HK-2 (cell line): ENCODE measurements around the gene SEMA4C.
"Not testable (repeated sequence)": the region's sequence is repeated elsewhere in the genome, so short reads cannot be mapped to it uniquely, and the experiment has no call there.

ENCODE experiments used
- DNase-seq: peaks from one replicate; pipeline ENCODE4 v3.0.0-alpha.2; 2018; ENCODE audit not compliant: unreplicated experiment

Gene SEMA4C

DNA sequence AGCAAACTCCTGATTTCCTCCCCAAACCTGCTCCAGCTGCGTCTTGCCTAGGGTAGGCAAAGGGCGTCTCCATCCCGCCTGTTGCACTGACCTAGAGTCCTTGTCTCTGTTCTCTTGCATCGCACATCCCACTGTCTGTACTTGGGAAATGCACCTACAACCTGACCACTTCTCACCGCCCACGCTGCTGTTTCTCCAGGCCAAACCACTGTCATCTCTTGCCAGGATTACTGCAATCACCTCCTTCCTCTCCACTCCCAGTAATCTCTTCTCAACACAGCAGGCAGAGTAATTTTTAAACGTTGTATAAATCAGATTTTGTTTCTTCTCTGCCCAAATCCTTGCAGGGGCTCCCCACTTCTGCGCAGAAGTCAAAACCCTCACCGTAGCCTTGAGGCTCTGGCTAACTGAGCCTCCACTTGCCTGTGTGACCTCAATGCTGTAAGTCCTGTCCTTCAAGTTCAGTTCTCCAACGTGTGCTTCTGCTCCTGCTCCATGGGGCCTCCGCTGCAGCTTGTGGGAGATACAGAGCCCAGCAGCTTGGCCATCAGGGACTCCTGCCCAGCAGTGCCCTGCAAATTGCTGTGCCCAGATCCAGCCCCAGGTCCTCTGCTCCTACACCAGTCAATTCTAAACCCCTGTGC lies 27.7 kb upstream of the SEMA4C start:
- no peak for DNase-seq

- DNase-seq, result no peak
Measured at GRCh38 chr2:96895746-96896651, 26.1 kb upstream of the SEMA4C start.

DNA sequence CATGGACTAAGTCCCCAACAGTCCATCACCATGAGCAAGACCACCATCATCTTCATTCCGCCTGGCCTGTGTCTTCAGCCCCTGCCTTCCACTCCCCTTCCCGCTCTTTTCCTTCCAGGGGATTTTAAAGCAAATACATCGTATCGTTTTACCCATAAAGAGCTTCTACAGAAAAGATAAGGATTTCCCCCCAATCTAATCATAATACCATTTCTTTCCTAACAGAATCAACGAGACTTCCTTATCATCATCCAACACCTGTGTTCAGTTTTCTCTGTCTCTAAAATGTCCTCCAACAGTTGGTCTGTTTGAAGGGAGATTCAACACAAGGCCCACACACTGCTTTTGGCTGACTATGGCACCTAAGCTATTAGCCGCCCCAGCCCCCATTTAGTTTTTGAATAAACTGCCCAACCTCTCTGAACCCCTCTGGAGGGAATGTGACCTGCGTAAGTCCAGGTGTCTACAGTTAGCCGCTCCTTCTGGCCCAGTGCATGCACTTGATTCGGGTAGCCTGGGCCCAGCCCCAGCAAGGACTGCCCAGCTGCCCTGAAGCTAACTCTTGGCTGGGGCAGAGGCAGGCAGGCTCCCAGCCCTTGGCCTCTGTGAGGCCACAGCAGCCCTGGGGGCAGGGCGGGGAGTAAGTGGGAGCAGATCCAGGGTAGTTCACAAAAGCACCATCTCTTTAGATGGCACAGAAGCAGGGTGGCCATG lies 25.3 kb upstream of the SEMA4C start:
- no peak for DNase-seq

- no peak for DNase-seq
Measured at GRCh38 chr2:96894151-96894531, 24.3 kb upstream of the SEMA4C start.

DNA sequence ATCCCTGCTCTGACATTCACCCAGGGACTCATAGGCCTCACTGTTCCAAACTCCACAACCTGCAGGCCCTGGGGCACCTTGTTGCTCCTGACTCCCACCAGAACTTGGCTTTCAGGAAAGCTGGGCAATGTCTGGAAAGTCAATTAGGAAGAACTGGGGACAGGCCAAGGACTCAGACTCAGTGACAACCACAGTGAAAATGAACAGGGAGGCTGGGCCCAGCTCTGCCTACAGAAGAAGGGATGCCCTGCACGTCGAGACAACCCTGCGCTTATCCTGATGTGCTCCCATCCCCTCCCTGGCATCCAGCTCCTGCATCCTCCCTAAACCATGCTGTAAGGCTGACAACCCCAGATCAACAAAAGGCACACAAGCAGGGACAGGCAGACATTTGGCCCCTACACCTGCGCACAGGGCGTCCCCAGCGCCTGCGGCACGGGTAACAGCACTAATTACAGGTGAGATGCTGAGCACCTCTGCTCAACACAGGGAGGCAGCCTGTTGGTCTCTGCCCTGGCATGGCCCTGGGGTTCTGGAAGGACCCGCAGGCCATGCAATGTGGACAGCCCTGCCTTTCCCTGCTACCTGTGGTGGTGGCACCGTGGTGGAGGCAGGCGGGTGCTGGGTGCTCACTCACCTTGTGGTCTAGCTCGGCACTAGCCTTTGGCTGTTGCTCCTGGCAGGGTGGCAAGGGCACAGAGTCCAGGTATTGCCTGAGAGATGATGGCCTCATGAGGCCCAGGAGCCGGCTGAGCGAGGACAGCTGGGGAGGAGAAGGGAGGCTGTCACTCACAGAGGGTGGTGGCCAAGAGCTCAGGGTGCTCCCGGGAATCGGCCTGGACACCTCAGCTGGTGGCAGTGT lies 23.6 kb upstream of the SEMA4C start:
- no peak for DNase-seq

DNA sequence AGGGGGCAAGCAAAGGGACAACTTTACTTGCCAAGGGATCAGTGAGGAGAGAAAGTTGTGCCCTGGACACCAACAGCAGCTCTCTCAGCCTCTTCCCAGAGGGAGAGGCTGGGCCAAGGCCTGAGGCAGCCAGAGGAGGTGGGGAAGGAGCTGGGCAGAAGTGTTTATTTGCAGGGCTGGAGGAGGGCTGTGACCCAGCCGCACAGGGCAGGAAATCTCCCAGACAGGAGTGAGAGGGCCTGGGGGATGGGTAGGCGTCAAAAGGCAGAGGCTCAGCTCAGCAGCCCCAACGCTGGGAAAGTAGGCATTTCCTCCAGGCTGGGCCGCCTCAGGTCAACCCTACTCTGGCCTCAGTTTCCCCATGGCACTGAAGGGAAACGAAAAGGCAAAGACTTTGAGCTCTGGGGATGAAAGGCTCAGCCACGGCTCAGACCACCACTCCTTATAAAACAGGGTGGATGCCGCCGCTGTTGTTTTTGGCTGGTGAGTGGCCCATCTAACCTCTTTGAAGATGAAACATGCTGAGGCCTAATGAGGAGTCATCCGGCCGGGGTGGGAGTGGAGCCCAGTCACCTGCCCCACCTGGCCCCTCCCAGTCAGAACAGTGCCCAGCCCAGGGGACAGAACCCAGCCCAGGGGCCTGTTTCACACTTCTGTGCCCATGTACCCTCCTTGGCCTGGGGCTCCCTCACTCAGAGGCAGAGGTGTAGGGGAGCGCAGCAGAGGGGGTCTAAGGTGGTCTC lies 21.9 kb upstream of the SEMA4C start:
- DNase-seq, result peak; percentile 59

- DNase-seq, result no peak
Measured at GRCh38 chr2:96890726-96891385, 21.0 kb upstream of the SEMA4C start.

DNA sequence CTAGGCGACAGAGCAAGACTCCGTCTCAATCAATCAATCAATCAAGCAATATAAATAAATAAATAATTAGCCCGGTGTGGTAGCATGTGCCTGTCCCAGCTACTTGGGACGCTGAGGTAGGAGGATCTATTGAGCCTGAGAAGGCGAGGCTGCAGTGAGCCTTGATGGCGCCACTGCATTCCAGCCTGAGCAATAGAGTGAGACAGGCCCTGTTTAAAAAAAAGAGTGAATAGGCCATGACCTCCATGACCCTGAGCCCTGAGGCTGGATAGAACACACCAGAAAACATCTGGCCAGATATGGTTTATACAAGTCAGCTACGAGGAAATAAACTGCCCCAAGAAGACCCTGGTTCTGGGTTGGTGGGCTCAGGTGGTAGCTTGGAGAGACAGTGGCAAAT lies 20.4 kb upstream of the SEMA4C start:
- DNase-seq, result no peak

DNA sequence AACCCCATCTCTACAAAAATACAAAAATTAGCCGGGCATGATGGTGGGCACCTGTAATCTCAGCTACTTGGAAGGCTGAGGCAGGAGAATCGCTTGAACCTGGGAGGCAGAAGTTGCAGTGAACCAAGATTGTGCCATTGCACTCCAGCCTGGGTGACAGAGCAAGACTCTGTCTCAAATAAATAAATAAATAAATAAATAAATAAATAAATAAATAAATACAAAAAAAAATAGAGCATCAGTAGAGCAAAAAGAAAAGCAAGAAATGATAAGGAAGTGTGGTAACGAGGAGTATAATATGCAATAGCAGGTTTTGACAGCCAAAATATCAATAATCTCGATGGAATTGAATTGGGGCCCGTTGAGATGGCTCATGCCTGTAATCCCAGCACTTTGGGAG lies 19.6 kb upstream of the SEMA4C start:
- not testable (repeated sequence) for DNase-seq

DNA sequence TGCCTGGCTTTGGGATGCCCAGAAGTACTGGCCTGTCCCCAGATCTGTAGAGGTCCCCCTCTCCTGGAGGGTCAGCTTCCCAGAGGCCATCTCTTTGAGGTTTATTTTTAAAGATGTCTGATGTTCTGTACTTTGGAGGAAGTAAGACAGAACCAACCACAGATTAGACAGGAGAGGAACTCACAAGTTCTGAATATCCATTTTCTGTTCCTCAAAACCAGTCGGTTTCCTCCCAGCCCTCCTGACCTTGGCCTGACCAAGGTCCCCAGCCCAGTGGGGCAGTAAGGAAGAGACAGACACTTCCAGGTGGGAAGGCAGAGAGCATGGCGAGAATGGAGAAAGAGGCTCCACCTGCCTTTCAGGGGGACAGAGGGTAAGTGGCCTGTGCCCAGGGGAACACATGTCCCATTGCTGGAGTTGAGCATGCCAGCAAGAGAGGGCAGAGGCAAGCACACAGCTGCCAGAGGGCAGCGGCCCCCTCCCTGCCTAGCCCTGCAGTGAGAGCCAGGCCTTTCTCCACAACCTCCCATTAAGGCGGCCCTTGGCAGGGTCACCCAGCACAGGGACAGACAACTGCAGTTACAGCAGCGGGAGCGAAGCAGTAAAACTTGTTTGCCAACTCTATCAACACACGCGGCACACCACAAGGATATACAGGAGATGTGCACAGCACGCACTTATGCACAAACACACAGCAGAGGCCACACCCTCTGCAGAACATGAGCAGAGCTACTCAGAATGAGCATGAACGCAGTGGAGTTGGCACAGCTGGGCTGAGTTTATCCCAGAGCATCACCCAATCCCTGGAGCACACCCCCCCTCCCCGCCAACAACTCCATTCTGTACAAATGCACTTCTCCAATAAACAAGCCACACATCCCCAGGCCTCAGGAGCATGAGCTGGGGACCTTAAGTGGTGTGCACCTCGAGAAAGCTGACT lies 18.5 kb upstream of the SEMA4C start:
- DNase-seq, result no peak

- DNase-seq, result no peak
Measured at GRCh38 chr2:96887493-96888012, 17.7 kb upstream of the SEMA4C start.

- no peak for DNase-seq
Measured at GRCh38 chr2:96885432-96886347, 15.8 kb upstream of the SEMA4C start.

- DNase-seq, result no peak
Measured at GRCh38 chr2:96884299-96885094, 14.6 kb upstream of the SEMA4C start.

DNA sequence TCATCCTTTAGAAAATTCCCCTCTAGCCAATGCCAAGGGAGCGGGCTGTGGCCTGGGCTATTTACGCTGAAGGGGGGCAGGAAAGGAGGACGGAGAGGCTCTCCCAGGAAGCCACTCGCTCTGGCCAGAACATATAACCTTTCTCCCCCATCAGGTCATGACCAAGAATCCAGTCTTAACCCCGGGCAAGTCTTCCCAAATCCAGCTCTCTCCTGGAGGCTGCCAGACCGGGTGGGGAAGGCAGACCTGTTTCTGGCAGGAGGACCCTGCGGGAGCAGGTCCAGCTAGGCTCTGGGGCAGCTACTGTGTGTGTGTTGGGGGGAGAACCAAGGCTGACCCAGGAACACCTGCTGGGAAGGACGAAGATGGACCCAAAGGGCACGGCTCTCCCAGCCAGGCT lies 13.4 kb upstream of the SEMA4C start:
- no peak for DNase-seq

GRCh38 chr2:96882906-96883305 lies 13.0 kb upstream of the SEMA4C start:
- no peak for DNase-seq

DNA sequence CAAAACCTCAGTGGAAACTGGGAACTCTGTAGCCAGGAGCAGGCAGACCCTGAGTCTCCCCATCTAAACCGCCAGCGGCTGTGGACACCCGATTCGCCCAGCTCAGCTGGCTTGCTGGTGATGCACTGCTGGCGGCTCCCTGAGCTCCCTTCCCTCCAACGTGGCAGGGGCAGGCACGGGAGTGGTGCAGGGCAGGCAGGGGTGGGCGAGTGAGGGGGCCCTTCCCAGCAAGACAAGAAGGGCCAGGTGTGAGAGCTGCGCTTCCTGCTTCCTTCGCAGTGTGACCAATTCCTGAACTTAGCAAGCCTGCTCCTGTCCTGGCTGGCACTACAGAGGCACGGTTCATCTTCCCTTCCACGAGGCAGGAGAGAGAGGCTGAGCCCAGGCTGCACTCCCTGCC lies 12.3 kb upstream of the SEMA4C start:
- no peak for DNase-seq
